CD4-positive, alpha-beta T cell (primary cell): ENCODE measurements around the gene SETD6. TPM values are rescaled to one million over a fixed set of nuclear protein-coding genes. Genes with fewer than 3 reads are reported as not detected.

Experiments
- ATAC-seq: fragments of 200-7000 bp; cut with Tn5 transposase; one replicate; pipeline ENCODE4 v1.10.0; 2022; ENCODE audit warnings: mild to moderate bottlenecking; ENCODE audit not compliant: poor library complexity
- CTCF ChIA-PET: fragments of 350-600 bp; sonication (Branson Sonifier 250); formaldehyde crosslinking; loops from one replicate; lab custom pipeline; 2021; ENCODE audit warnings: antibody characterized with exemption, inconsistent platforms; lab: Charles Lee
- POLR2A ChIA-PET: fragments of 350-600 bp; sonication (Branson Sonifier 250); formaldehyde crosslinking; loops from one replicate; lab custom pipeline; 2021; ENCODE audit warnings: antibody characterized with exemption, inconsistent platforms; lab: Charles Lee
- DNase-seq, 14 experiments: peaks; one replicate each; pipeline ENCODE4 v3.0.0-alpha.2; 2013 to 2020; ENCODE audit warnings: mixed read lengths in 2 of 14
- H3K27ac ChIP-seq, 2 donors: one replicate each; pipeline versions ENCODE4 v1.5.1 to v1.7.0; 2013; ENCODE audit warnings: low read length in 2 of 2, low read depth in 1 of 2, mild to moderate bottlenecking in 1 of 2
- H3K27me3 ChIP-seq, 2 experiments: 1 replicate in 1 of 2; 2 replicates in 1 of 2; pipeline versions ENCODE4 v1.6.1 to v1.7.0; 2013; ENCODE audit warnings: low read length in 2 of 2, control low read depth in 1 of 2, mild to moderate bottlenecking in 1 of 2, moderate library complexity in 1 of 2; ENCODE audit not compliant: insufficient read depth in 2 of 2, control insufficient read depth in 1 of 2
- H3K36me3 ChIP-seq: one replicate; pipeline ENCODE4 v1.6.1; 2013; ENCODE audit warnings: low read length, control low read depth; ENCODE audit not compliant: insufficient read depth
- H3K4me1 ChIP-seq: one replicate; pipeline ENCODE4 v1.6.1; 2013; ENCODE audit warnings: low read length, control low read depth; ENCODE audit not compliant: insufficient read depth
- H3K4me3 ChIP-seq: one replicate; pipeline ENCODE4 v1.5.1; 2013; ENCODE audit warnings: mild to moderate bottlenecking, low read length, moderate library complexity
- H3K9me3 ChIP-seq, 2 experiments: 1 replicate in 1 of 2; 2 replicates in 1 of 2; pipeline versions ENCODE4 v1.6.1 to v1.7.0; 2013; ENCODE audit warnings: low read length in 2 of 2, mild to moderate bottlenecking in 2 of 2, control low read depth in 1 of 2, moderate library complexity in 1 of 2; ENCODE audit not compliant: control insufficient read depth in 1 of 2, insufficient read depth in 1 of 2
- H3K27ac Mint-ChIP-seq: one replicate; pipeline ENCODE4 v1.8.0; 2020; ENCODE audit warnings: mixed read lengths
- H3K27me3 Mint-ChIP-seq: one replicate; pipeline ENCODE4 v1.8.0; 2021; ENCODE audit warnings: mixed read lengths
- H3K36me3 Mint-ChIP-seq: one replicate; pipeline ENCODE4 v1.8.0; 2021; ENCODE audit warnings: low read depth, mixed read lengths
- H3K4me1 Mint-ChIP-seq: one replicate; pipeline ENCODE4 v1.8.0; 2021; ENCODE audit warnings: low read depth, mixed read lengths
- H3K4me3 Mint-ChIP-seq: one replicate; pipeline ENCODE4 v1.8.0; 2020; ENCODE audit warnings: mild to moderate bottlenecking, mixed read lengths
- H3K9me3 Mint-ChIP-seq: one replicate; pipeline ENCODE4 v1.8.0; 2020; ENCODE audit warnings: mixed read lengths
- intact Hi-C, 2 experiments: fragments of 100-400 bp; cut with DNase I in 1 of 2; cut with micrococcal nuclease in 1 of 2; formaldehyde crosslinking; loops; one replicate each; pipeline versions ENCODE4 v1.15.1 to v1.9.0; 2023 to 2025; cut with DNase I, micrococcal nuclease
- total RNA-seq, 174 experiments: library from RNA in 2 of 174; stranded (reverse) in 2 of 174; gene quantifications; one replicate each; pipeline ENCODE4 v1.2.3 and lab custom pipeline; 2021 to 2026
- TF ChIP-seq, protein P1 (sequence below): fragments of 200-600 bp; IDR thresholded peaks from one replicate; pipeline ENCODE4 v1.8.0; 2022; ENCODE audit warnings: antibody characterized with exemption, mild to moderate bottlenecking

Gene SETD6
- total RNA-seq, 2 experiments from 2014 or later: 21.9 to 25.5 TPM

DNA sequence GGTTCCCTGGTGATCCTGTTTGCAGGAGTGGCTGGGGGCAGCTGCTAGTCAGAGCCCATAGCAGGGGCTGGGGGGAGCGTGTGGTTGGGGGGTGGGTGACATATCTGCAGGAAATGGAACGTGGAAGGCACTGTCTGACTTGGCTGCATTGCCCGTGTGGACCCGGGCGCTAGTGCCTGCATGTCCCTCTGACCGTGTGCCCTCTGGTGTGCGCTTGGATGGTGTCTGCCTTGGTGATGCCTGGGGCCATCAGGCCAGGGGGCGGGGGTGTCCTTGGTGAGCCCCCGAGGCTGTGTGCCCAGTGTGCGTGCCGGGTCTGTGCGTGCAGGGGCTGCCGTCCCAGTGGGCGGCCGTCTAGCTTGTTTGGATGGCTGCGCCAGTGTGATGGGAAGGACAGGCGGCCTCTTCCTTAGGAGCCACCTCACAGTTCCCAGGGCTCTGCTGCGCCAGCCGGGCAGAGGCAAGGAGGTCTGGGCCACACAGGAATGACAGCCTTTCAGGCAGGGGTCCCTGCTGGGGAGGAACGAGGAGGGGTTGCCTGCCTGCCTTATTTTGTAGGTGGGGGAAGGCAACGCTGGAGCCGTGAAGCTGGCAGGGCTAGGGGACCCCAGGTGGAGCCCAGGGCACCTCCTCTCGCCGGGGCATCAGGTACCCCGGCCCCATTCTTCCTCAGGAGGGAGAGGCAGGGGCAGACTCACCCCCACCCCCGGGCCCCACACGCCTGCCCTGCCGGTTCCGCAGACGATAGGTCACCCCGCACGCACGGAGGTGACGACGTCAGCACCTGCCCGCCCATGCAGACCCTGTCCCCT, 14.7 kb upstream of the SETD6 start:
- Histone ChIP-seq H3K4me1 (peaks cover 25% of the 10 kb centered on the region), H3K27me3 (peaks cover 0 to 8% of the 10 kb centered on the region in 2 experiments), H3K9me3 (peaks cover 0 to 10% of the 10 kb centered on the region in 2 experiments), H3K36me3 (no peaks in the 10 kb centered on the region), H3K27ac (no peak overlapping the region), H3K4me3 (peak overlapping the region; percentile 69)
- peak; percentile 42 for ATAC-seq
- no peaks in the 10 kb centered on the region for H3K36me3 Mint-ChIP-seq
- peaks cover 9% of the 10 kb centered on the region for H3K27me3 Mint-ChIP-seq
- intact Hi-C loops: no loop called here
- peaks cover 9% of the 10 kb centered on the region for H3K4me1 Mint-ChIP-seq
- CTCF ChIA-PET: interaction anchor here (1.9 kb wide), 1 partner anchor 12 kb away, joined by 8 read pairs; no protein-coding TSS in a partner anchor
- peak overlapping the region; percentile 85 for H3K4me3 Mint-ChIP-seq
- TF ChIP-seq, protein P1, sequence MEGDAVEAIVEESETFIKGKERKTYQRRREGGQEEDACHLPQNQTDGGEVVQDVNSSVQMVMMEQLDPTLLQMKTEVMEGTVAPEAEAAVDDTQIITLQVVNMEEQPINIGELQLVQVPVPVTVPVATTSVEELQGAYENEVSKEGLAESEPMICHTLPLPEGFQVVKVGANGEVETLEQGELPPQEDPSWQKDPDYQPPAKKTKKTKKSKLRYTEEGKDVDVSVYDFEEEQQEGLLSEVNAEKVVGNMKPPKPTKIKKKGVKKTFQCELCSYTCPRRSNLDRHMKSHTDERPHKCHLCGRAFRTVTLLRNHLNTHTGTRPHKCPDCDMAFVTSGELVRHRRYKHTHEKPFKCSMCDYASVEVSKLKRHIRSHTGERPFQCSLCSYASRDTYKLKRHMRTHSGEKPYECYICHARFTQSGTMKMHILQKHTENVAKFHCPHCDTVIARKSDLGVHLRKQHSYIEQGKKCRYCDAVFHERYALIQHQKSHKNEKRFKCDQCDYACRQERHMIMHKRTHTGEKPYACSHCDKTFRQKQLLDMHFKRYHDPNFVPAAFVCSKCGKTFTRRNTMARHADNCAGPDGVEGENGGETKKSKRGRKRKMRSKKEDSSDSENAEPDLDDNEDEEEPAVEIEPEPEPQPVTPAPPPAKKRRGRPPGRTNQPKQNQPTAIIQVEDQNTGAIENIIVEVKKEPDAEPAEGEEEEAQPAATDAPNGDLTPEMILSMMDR: no peak
- DNase-seq: peak in 2 of 14 experiments; percentile 25 to 33
- H3K27ac Mint-ChIP-seq: peak overlapping the region; percentile 72
- POLR2A ChIA-PET: interaction anchor here (1.6 kb wide), 1 partner anchor 9 kb away, joined by 4 read pairs; no protein-coding TSS in a partner anchor
- no peaks in the 10 kb centered on the region for H3K9me3 Mint-ChIP-seq

DNA sequence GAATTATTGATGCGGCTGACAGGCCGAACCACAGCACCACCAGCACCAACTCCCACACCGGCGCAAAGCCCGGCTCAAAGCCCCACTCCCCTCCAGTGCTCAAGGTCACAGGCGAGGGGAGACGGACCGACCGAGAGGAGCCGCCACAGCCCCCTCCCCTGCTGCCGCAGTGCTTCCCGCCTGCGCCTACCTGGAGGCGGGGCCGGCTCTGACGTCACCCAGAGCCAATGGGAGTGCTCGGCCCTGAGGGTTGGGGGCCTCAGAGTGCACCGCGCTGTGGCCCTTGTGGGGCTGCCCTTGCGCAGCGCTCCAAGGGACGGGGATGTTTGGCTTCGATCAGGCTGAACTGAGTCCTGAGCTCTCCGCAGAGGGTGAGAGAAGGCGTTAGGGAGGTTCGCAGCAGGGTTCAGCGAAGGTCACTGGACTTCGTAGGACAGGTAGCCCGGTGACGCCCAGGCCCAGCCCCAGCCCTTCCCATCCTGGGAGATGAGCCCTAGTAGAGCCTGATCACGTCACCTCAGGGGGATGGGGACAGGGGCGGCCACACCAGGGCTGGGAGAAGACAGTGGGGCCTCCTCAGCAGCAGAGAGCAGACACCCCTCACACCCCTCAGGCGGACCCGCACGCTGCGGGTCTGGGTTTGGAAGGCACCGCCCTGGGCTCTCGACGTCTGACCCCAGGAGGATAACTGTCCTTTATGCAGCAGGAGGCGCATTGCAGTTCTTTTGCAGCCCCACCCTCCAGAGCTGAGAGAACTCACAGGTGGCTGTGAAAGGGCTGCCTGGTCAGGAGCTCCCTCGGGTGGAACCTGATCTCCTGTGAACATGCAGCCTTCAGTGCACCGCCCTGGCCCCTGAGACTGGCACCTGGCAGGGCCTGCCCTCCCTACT, 13.8 kb upstream of the SETD6 start:
- DNase-seq (peak in 12 of 14 experiments; percentile 19 to 76 (median 51)), ATAC-seq (peak; percentile 69)
- TF ChIP-seq, protein P1: no peak
- peaks cover 9% of the 10 kb centered on the region for H3K27me3 Mint-ChIP-seq
- peaks cover 0 to 8% of the 10 kb centered on the region in 2 experiments for H3K27me3 ChIP-seq
- POLR2A ChIA-PET: interaction anchor here (1.6 kb wide), 1 partner anchor 8 kb away, joined by 4 read pairs; no protein-coding TSS in a partner anchor
- H3K36me3 ChIP-seq: no peaks in the 10 kb centered on the region
- H3K4me3 Mint-ChIP-seq: peak overlapping the region; percentile 85
- no peaks in the 10 kb centered on the region for H3K36me3 Mint-ChIP-seq
- H3K9me3 Mint-ChIP-seq: no peaks in the 10 kb centered on the region
- peaks cover 9% of the 10 kb centered on the region for H3K4me1 Mint-ChIP-seq
- H3K4me1 ChIP-seq: peaks cover 25% of the 10 kb centered on the region
- H3K27ac Mint-ChIP-seq: peak overlapping the region; percentile 72
- intact Hi-C loops: no loop called here
- no peak overlapping the region for H3K27ac ChIP-seq
- peaks cover 0 to 10% of the 10 kb centered on the region in 2 experiments for H3K9me3 ChIP-seq
- H3K4me3 ChIP-seq: peak overlapping the region; percentile 69
- CTCF ChIA-PET: interaction anchor here (1.9 kb wide), 1 partner anchor 11 kb away, joined by 8 read pairs; no protein-coding TSS in a partner anchor

DNA sequence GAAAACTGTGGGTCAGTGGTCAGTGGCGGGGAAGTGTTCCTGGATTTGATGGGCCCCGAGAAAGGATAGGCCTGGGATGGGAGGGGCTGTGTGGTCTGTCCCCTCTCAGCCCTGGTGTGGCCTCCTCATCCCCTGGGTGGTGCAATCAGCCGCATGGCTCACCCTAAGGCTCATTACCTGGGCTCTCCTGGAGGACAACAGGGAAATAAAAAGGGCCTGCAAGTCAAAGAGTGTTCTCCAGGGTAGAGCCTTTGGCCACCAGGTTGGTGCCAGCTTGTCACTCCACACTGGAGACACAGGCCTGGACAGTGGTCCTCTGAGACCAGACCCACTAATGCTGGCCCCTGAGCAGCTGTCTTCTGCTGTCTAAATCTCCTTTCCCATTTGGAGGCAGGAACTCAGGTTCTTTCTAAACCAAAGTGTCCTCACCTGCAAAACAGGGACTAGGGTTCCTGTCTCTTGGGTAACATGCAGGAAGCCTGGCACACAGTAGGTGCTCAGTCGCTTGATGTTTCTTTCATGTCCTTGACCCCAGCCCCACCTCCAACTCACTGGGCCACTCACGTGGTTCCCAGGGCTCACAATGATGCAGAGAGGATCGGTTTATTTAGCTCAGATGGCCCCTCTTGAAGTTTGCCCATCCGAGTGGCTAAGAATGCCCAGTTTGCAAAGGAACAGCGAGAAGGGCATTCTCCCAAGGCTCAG, 12.9 kb upstream of the SETD6 start:
- ATAC-seq: no peak
- Histone ChIP-seq H3K9me3 (peaks cover 0 to 10% of the 10 kb centered on the region in 2 experiments), H3K4me3 (no peak overlapping the region), H3K27me3 (peaks cover 0 to 8% of the 10 kb centered on the region in 2 experiments), H3K36me3 (no peaks in the 10 kb centered on the region), H3K4me1 (peaks cover 25% of the 10 kb centered on the region), H3K27ac (no peak overlapping the region)
- TF ChIP-seq, protein P1: no peak
- no peaks in the 10 kb centered on the region for H3K9me3 Mint-ChIP-seq
- H3K4me3 Mint-ChIP-seq: peak overlapping the region; percentile 54
- peaks cover 9% of the 10 kb centered on the region for H3K27me3 Mint-ChIP-seq
- H3K27ac Mint-ChIP-seq: no peak overlapping the region
- H3K4me1 Mint-ChIP-seq: peaks cover 9% of the 10 kb centered on the region
- ChIA-PET CTCF (no interaction called here), POLR2A (interaction anchor here (1.6 kb wide), 1 partner anchor 7 kb away, joined by 4 read pairs; no protein-coding TSS in a partner anchor)
- peak in 1 of 14 experiments; percentile 29 for DNase-seq
- no peaks in the 10 kb centered on the region for H3K36me3 Mint-ChIP-seq
- intact Hi-C loops: no loop called here
